CD8-positive, alpha-beta memory T cell (primary cell): Measurements from ENCODE around the gene SNRK. TPM values are rescaled to one million over a fixed set of nuclear protein-coding genes. Genes with fewer than 3 reads are reported as not detected.

Source experiments
- CTCF ChIA-PET: fragments of 350-600 bp; sonication (Branson Sonifier 250); formaldehyde crosslinking; loops from one replicate; lab custom pipeline; 2021; ENCODE audit warnings: antibody characterized with exemption; lab: Charles Lee
- POLR2A ChIA-PET: fragments of 350-600 bp; sonication (Branson Sonifier 250); formaldehyde crosslinking; loops from one replicate; lab custom pipeline; 2021; ENCODE audit warnings: antibody characterized with exemption; lab: Charles Lee
- DNase-seq, 5 donors: peaks; one replicate each; pipeline versions ENCODE4 v3.0.0 to v3.0.0-alpha.2; 2020 to 2022; ENCODE audit warnings: mixed read lengths in 1 of 5
- H3K27ac ChIP-seq: one replicate; pipeline ENCODE4 v1.7.0; 2013; ENCODE audit warnings: low read depth, mild to moderate bottlenecking, low read length, moderate library complexity
- H3K27me3 ChIP-seq: 2 replicates; pipeline ENCODE4 v1.7.0; 2013; ENCODE audit warnings: low read length, mild to moderate bottlenecking; ENCODE audit not compliant: insufficient read depth, poor library complexity, severe bottlenecking
- H3K36me3 ChIP-seq: 2 replicates; pipeline ENCODE4 v1.7.0; 2013; ENCODE audit warnings: mild to moderate bottlenecking, low read length, moderate library complexity; ENCODE audit not compliant: insufficient read depth
- H3K4me1 ChIP-seq: 2 replicates; pipeline ENCODE4 v1.7.0; 2013; ENCODE audit warnings: mild to moderate bottlenecking, low read length, moderate library complexity; ENCODE audit not compliant: insufficient read depth
- H3K4me3 ChIP-seq: 2 replicates; pipeline ENCODE4 v1.7.0; 2013; ENCODE audit warnings: mild to moderate bottlenecking, low read length
- H3K9me3 ChIP-seq: 2 replicates; pipeline ENCODE4 v1.7.0; 2013; ENCODE audit warnings: mild to moderate bottlenecking, low read length
- H3K27ac Mint-ChIP-seq, 8 donors: one replicate each; pipeline ENCODE4 v1.8.0; 2020 to 2021; ENCODE audit warnings: mixed read lengths in 8 of 8, mild to moderate bottlenecking in 6 of 8, inconsistent platforms in 3 of 8, moderate library complexity in 3 of 8
- H3K27me3 Mint-ChIP-seq, 2 donors: one replicate each; pipeline ENCODE4 v1.8.0; 2020 to 2021; ENCODE audit warnings: mixed read lengths in 2 of 2, mild to moderate bottlenecking in 1 of 2, moderate library complexity in 1 of 2
- H3K36me3 Mint-ChIP-seq, 3 donors: one replicate each; pipeline ENCODE4 v1.8.0; 2020 to 2021; ENCODE audit warnings: mixed read lengths in 3 of 3, inconsistent platforms in 1 of 3, mild to moderate bottlenecking in 1 of 3
- H3K4me1 Mint-ChIP-seq, 3 donors: one replicate each; pipeline ENCODE4 v1.8.0; 2020 to 2021; ENCODE audit warnings: mixed read lengths in 3 of 3, inconsistent platforms in 1 of 3, mild to moderate bottlenecking in 1 of 3
- H3K4me3 Mint-ChIP-seq, 7 donors: one replicate each; pipeline ENCODE4 v1.8.0; 2020 to 2021; ENCODE audit warnings: mixed read lengths in 7 of 7, mild to moderate bottlenecking in 6 of 7, moderate library complexity in 4 of 7, inconsistent platforms in 2 of 7
- H3K9me3 Mint-ChIP-seq, 5 donors: one replicate each; pipeline ENCODE4 v1.8.0; 2020 to 2022; ENCODE audit warnings: mixed read lengths in 5 of 5, mild to moderate bottlenecking in 3 of 5, moderate library complexity in 2 of 5, inconsistent platforms in 1 of 5
- polyA plus RNA-seq: library from polyadenylated mRNA; unstranded; fragments of 300-500 nt; fragmentation: Illumina TruSeq; gene quantifications from one replicate; pipeline ENCODE4 v1.2.3, GENCODE V29; 2021
- total RNA-seq, 2 experiments: library from RNA; stranded (reverse); gene quantifications; one replicate each; pipeline ENCODE4 v1.2.3, GENCODE V29; 2021

The SNRK gene
- total and polyA plus RNA-seq, 3 experiments from 2014 or later, result 34.2 to 55.1 (median 35.9) TPM

- ChIA-PET POLR2A (no interaction called here), CTCF (interaction anchor here (0.6 to 1.2 kb wide), 2 partner anchors 11 to 290 kb away, joined by 3 read pairs; no protein-coding TSS in a partner anchor)
- no peak for DNase-seq
- Histone ChIP-seq H3K4me3 (no peak overlapping the region), H3K27me3 (no peaks in the 10 kb centered on the region), H3K4me1 (peaks cover 46% of the 10 kb centered on the region), H3K36me3 (no peaks in the 10 kb centered on the region), H3K27ac (no peak overlapping the region), H3K9me3 (no peaks in the 10 kb centered on the region)
- Mint-ChIP-seq H3K27ac (peak overlapping the region in 2 of 8 donors; percentile 21 to 56), H3K36me3 (peaks cover 0 to 2% (median 0%) of the 10 kb centered on the region in 3 donors), H3K4me1 (peaks cover 32 to 46% (median 45%) of the 10 kb centered on the region in 3 donors), H3K9me3 (no peaks in the 10 kb centered on the region), H3K27me3 (peaks cover 2 to 7% of the 10 kb centered on the region in 2 donors), H3K4me3 (no peak overlapping the region)
These were observed 38.2 kb upstream of the SNRK start for GRCh38 chr3:43248185-43248583.

GRCh38 chr3:43248973-43249372 lies 37.4 kb upstream of the SNRK start:
- POLR2A ChIA-PET, result no interaction called here
- peaks cover 0 to 5% (median 0%) of the 10 kb centered on the region in 3 donors for H3K36me3 Mint-ChIP-seq
- H3K27ac ChIP-seq, result no peak overlapping the region
- H3K4me1 Mint-ChIP-seq, result peaks cover 24 to 39% (median 37%) of the 10 kb centered on the region in 3 donors
- no peak for DNase-seq
- CTCF ChIA-PET, result no interaction called here
- H3K4me3 ChIP-seq, result no peak overlapping the region
- no peak overlapping the region for H3K4me3 Mint-ChIP-seq
- no peaks in the 10 kb centered on the region for H3K9me3 ChIP-seq
- H3K4me1 ChIP-seq, result peaks cover 38% of the 10 kb centered on the region
- no peaks in the 10 kb centered on the region for H3K9me3 Mint-ChIP-seq
- H3K27ac Mint-ChIP-seq, result peak overlapping the region in 1 of 8 donors; percentile 20
- H3K36me3 ChIP-seq, result no peaks in the 10 kb centered on the region
- H3K27me3 Mint-ChIP-seq, result peaks cover 2 to 7% of the 10 kb centered on the region in 2 donors
- H3K27me3 ChIP-seq, result no peaks in the 10 kb centered on the region

DNA sequence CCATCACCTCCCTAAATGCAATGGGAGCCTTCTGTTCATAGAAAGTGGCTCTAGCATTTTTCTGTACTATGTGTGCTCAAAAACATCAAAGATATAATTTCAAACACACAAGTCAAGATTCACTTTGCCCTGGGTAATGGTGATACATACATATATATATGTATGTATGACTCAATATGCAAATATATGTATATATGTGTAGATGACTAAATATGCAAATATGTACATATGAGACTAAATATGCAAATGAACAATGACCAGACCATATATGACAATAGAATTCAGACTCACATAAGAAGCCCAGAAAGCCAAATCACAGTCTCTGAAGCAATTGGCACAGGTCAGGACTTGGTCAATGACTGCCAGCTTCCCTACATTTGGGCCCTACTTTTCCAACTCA lies 36.9 kb upstream of the SNRK start:
- H3K9me3 ChIP-seq, result no peaks in the 10 kb centered on the region
- no peaks in the 10 kb centered on the region for H3K36me3 ChIP-seq
- no peak overlapping the region for H3K4me3 ChIP-seq
- H3K27ac Mint-ChIP-seq, result no peak overlapping the region
- H3K27me3 Mint-ChIP-seq, result peaks cover 2 to 7% of the 10 kb centered on the region in 2 donors
- ChIA-PET CTCF (no interaction called here), POLR2A (no interaction called here)
- H3K27me3 ChIP-seq, result no peaks in the 10 kb centered on the region
- peaks cover 34% of the 10 kb centered on the region for H3K4me1 ChIP-seq
- peaks cover 20 to 34% (median 33%) of the 10 kb centered on the region in 3 donors for H3K4me1 Mint-ChIP-seq
- peaks cover 0 to 5% (median 3%) of the 10 kb centered on the region in 3 donors for H3K36me3 Mint-ChIP-seq
- no peak overlapping the region for H3K27ac ChIP-seq
- no peak overlapping the region for H3K4me3 Mint-ChIP-seq
- no peaks in the 10 kb centered on the region for H3K9me3 Mint-ChIP-seq
- DNase-seq, result no peak

- Histone ChIP-seq H3K4me1 (peaks cover 11% of the 10 kb centered on the region), H3K27me3 (no peaks in the 10 kb centered on the region), H3K27ac (no peak overlapping the region), H3K9me3 (no peaks in the 10 kb centered on the region), H3K36me3 (no peaks in the 10 kb centered on the region), H3K4me3 (no peak overlapping the region)
- peaks cover 0 to 5% (median 5%) of the 10 kb centered on the region in 3 donors for H3K36me3 Mint-ChIP-seq
- no peak overlapping the region for H3K4me3 Mint-ChIP-seq
- no peaks in the 10 kb centered on the region for H3K9me3 Mint-ChIP-seq
- POLR2A ChIA-PET, result no interaction called here
- CTCF ChIA-PET, result interaction anchor here (1.9 kb wide), 1 partner anchor 8 kb away, joined by 4 read pairs; no protein-coding TSS in a partner anchor
- H3K27me3 Mint-ChIP-seq, result peaks cover 2 to 7% of the 10 kb centered on the region in 2 donors
- no peak for DNase-seq
- H3K4me1 Mint-ChIP-seq, result peaks cover 21 to 26% (median 25%) of the 10 kb centered on the region in 3 donors
- no peak overlapping the region for H3K27ac Mint-ChIP-seq
These were observed 33.0 kb upstream of the SNRK start for GRCh38 chr3:43253294-43253693.

- H3K27me3 Mint-ChIP-seq, result peaks cover 2 to 6% of the 10 kb centered on the region in 2 donors
- H3K4me3 Mint-ChIP-seq, result no peak overlapping the region
- Histone ChIP-seq H3K36me3 (no peaks in the 10 kb centered on the region), H3K27me3 (no peaks in the 10 kb centered on the region), H3K9me3 (no peaks in the 10 kb centered on the region), H3K4me1 (peaks cover 11% of the 10 kb centered on the region), H3K27ac (no peak overlapping the region), H3K4me3 (no peak overlapping the region)
- H3K4me1 Mint-ChIP-seq, result peaks cover 21 to 26% (median 25%) of the 10 kb centered on the region in 3 donors
- peaks cover 0 to 5% (median 3%) of the 10 kb centered on the region in 3 donors for H3K36me3 Mint-ChIP-seq
- POLR2A ChIA-PET, result interaction anchor here (1.0 kb wide), 1 partner anchor 11 kb away, joined by 3 read pairs; no protein-coding TSS in a partner anchor
- no peaks in the 10 kb centered on the region for H3K9me3 Mint-ChIP-seq
- no peak for DNase-seq
- CTCF ChIA-PET, result no interaction called here
- H3K27ac Mint-ChIP-seq, result no peak overlapping the region
These were observed 32.2 kb upstream of the SNRK start for GRCh38 chr3:43254125-43254524.

- Mint-ChIP-seq H3K27me3 (peaks cover 2 to 4% of the 10 kb centered on the region in 2 donors), H3K36me3 (peaks cover 0 to 5% (median 2%) of the 10 kb centered on the region in 3 donors), H3K4me3 (peak overlapping the region in 2 of 7 donors; percentile 43 to 54), H3K27ac (peak overlapping the region in 2 of 8 donors; percentile 24 to 27), H3K9me3 (no peaks in the 10 kb centered on the region), H3K4me1 (peaks cover 21 to 26% (median 25%) of the 10 kb centered on the region in 3 donors)
- ChIA-PET CTCF (interaction anchor here (0.7 to 2.0 kb wide), 3 partner anchors 10 to 93 kb away, joined by 3 to 5 read pairs (median 3); no protein-coding TSS in a partner anchor), POLR2A (no interaction called here)
- Histone ChIP-seq H3K27me3 (no peaks in the 10 kb centered on the region), H3K27ac (no peak overlapping the region), H3K36me3 (no peaks in the 10 kb centered on the region), H3K4me3 (no peak overlapping the region), H3K9me3 (no peaks in the 10 kb centered on the region), H3K4me1 (peaks cover 11% of the 10 kb centered on the region)
- DNase-seq, result no peak
These were observed 30.7 kb upstream of the SNRK start for GRCh38 chr3:43255662-43256061.

DNA sequence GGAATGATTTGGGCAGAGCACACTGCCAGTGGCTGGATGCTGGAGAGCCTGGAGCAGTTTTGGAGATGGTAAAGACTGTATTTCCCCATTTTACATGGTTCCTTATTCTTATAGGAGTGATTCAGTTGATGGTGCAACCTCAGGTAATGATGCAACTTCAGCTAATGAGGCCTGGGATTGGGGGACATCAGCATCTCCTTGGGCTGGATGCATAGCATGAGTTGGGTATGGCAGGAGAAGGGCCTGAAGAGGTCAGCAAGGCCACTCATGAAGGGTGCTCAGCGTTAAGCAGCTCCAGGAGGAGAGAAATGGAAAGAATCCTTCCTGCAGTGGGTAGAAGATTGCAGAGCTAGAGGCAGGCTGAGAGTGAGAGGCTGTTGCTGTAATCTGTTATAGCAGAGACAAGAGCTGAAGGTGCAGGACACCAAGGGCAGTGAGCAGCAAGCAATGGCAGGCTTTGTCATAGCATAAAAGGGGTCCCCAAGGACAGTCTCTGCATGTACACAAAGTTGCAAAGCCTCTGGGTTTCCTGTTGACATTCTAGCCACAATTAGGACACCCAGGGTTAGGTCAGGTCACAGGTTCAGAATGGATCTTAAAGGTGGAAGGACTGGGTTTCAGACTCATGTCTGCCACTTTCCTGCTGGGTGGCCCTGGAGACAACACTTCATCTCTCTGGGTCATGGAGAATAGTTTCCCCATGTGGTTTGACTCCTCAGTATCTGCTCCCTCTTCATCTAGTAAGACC lies 29.5 kb upstream of the SNRK start:
- Histone ChIP-seq H3K4me3 (no peak overlapping the region), H3K27me3 (no peaks in the 10 kb centered on the region), H3K4me1 (peaks cover 11% of the 10 kb centered on the region), H3K9me3 (no peaks in the 10 kb centered on the region), H3K36me3 (no peaks in the 10 kb centered on the region), H3K27ac (no peak overlapping the region)
- H3K36me3 Mint-ChIP-seq, result peaks cover 0 to 5% (median 2%) of the 10 kb centered on the region in 3 donors
- no peak for DNase-seq
- H3K4me3 Mint-ChIP-seq, result peak overlapping the region in 3 of 7 donors; percentile 17 to 54 (median 49)
- H3K27me3 Mint-ChIP-seq, result peaks cover 0 to under 1% of the 10 kb centered on the region in 2 donors
- H3K4me1 Mint-ChIP-seq, result peaks cover 21 to 26% (median 25%) of the 10 kb centered on the region in 3 donors
- H3K9me3 Mint-ChIP-seq, result no peaks in the 10 kb centered on the region
- CTCF ChIA-PET, result interaction anchor here (1.0 to 2.0 kb wide), 2 partner anchors 9 to 116 kb away, joined by 3 to 5 read pairs; no protein-coding TSS in a partner anchor
- H3K27ac Mint-ChIP-seq, result peak overlapping the region in 6 of 8 donors; percentile 62 to 78 (median 71)
- POLR2A ChIA-PET, result interaction anchor here (0.6 kb wide), 1 partner anchor 954 kb away, joined by 5 read pairs; no protein-coding TSS in a partner anchor

DNA sequence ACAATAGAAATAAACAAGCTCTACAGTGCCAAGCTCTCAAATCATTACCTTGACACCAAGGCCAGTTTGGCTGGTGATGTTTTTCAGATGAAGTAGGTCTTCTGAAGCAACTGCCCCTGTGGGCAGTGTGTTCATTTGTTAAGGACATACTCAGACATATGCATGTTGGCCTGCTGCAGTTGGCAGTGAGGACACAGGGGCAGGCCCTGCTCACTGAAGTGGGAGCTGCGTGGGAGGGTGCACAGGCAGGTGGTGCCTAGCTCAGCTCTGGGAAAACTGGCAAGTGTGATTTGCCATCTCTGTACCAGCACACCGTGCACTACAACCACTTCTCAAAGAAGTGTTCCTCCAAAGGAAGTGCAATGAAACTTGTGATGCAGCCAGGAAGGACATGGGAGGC lies 28.5 kb upstream of the SNRK start:
- Mint-ChIP-seq H3K27me3 (no peaks in the 10 kb centered on the region), H3K4me1 (peaks cover 21 to 26% (median 25%) of the 10 kb centered on the region in 3 donors), H3K36me3 (peaks cover 0 to 5% (median 2%) of the 10 kb centered on the region in 3 donors), H3K4me3 (no peak overlapping the region), H3K9me3 (no peaks in the 10 kb centered on the region), H3K27ac (peak overlapping the region in 2 of 8 donors; percentile 51 to 72)
- no peak overlapping the region for H3K4me3 ChIP-seq
- no peak for DNase-seq
- H3K27ac ChIP-seq, result no peak overlapping the region
- H3K9me3 ChIP-seq, result no peaks in the 10 kb centered on the region
- CTCF ChIA-PET, result interaction anchor here (1.0 kb wide), 1 partner anchor 115 kb away, joined by 3 read pairs; no protein-coding TSS in a partner anchor
- H3K36me3 ChIP-seq, result no peaks in the 10 kb centered on the region
- H3K4me1 ChIP-seq, result peaks cover 11% of the 10 kb centered on the region
- POLR2A ChIA-PET, result no interaction called here
- no peaks in the 10 kb centered on the region for H3K27me3 ChIP-seq
